C4-2B (cell line): ENCODE results near the gene PTDSS2.

Experiments
- CTCF ChIP-seq: fragments of 450-650 bp; conservative IDR thresholded peaks from 2 replicates; pipeline ENCODE4 v1.5.1; 2017; ENCODE audit warnings: mild to moderate bottlenecking
- ZFX ChIP-seq: fragments of 450-650 bp; IDR thresholded peaks from 2 replicates; pipeline ENCODE4 v1.6.1; 2017

- TF ChIP-seq CTCF (no peak), ZFX (no peak)
Observed at GRCh38 chr11:474914-475506, 24.9 kb downstream of the PTDSS2 start.
